Chondrocyte (in vitro differentiated cells): ENCODE measurements around the gene MAN2A1. TPM values are rescaled to one million over a fixed set of nuclear protein-coding genes. Genes with fewer than 3 reads are reported as not detected.
A peak's percentile ranks its signal among the peaks of the same experiment; 100 is the strongest.

Experiments
- DNase-seq: peaks from one replicate; pipeline ENCODE4 v3.0.0; 2021; ENCODE audit warnings: mixed read lengths, low spot score
- H3K27ac Mint-ChIP-seq: one replicate; pipeline ENCODE4 v1.8.0; 2021; ENCODE audit warnings: mild to moderate bottlenecking, moderate library complexity, mixed read lengths; ENCODE audit not compliant: unreplicated experiment
- H3K27me3 Mint-ChIP-seq: 2 replicates; pipeline ENCODE4 v1.8.0; 2021; ENCODE audit warnings: low read depth, mixed read lengths
- H3K36me3 Mint-ChIP-seq: 2 replicates; pipeline ENCODE4 v1.8.0; 2021; ENCODE audit warnings: low read depth, mixed read lengths
- H3K4me1 Mint-ChIP-seq: 2 replicates; pipeline ENCODE4 v1.8.0; 2021; ENCODE audit warnings: low read depth, mild to moderate bottlenecking, mixed read lengths
- H3K4me3 Mint-ChIP-seq: one replicate; pipeline ENCODE4 v1.8.0; 2021; ENCODE audit warnings: mild to moderate bottlenecking, moderate library complexity, mixed read lengths; ENCODE audit not compliant: unreplicated experiment
- H3K9me3 Mint-ChIP-seq: 2 replicates; pipeline ENCODE4 v1.8.0; 2021; ENCODE audit warnings: low read depth, mixed read lengths
- CTCF ChIP-seq: fragments of 200-600 bp; sonication (generic); IDR thresholded peaks from 2 replicates; pipeline ENCODE4 v1.5.0; 2021; ENCODE audit warnings: antibody characterized with exemption, mild to moderate bottlenecking, moderate library complexity
- total RNA-seq: library from RNA; stranded (reverse); gene quantifications from 3 replicates; pipeline ENCODE4 v1.2.1, GENCODE V29; 2021

MAN2A1 gene
- total RNA-seq, 1 donor from 2014 or later: 75.0 TPM

- DNase-seq: no peak
- no peaks in the 10 kb centered on the region for H3K27me3 Mint-ChIP-seq
- no peaks in the 10 kb centered on the region for H3K9me3 Mint-ChIP-seq
- no peak for TF ChIP-seq CTCF
- H3K4me3 Mint-ChIP-seq: no peak overlapping the region
- peaks cover 9% of the 10 kb centered on the region for H3K4me1 Mint-ChIP-seq
- peaks cover 15% of the 10 kb centered on the region for H3K36me3 Mint-ChIP-seq
- no peak overlapping the region for H3K27ac Mint-ChIP-seq
Measured at GRCh38 chr5:109767184-109767995, 77.7 kb downstream of the MAN2A1 start.

GRCh38 chr5:109767997-109768396 is 78.3 kb downstream of the MAN2A1 start:
- TF ChIP-seq CTCF: no peak
- peaks cover 9% of the 10 kb centered on the region for H3K4me1 Mint-ChIP-seq
- peaks cover 13% of the 10 kb centered on the region for H3K36me3 Mint-ChIP-seq
- H3K27ac Mint-ChIP-seq: no peak overlapping the region
- H3K27me3 Mint-ChIP-seq: no peaks in the 10 kb centered on the region
- no peak for DNase-seq
- no peak overlapping the region for H3K4me3 Mint-ChIP-seq
- no peaks in the 10 kb centered on the region for H3K9me3 Mint-ChIP-seq

- Mint-ChIP-seq H3K4me1 (peaks cover 9% of the 10 kb centered on the region), H3K4me3 (no peak overlapping the region), H3K27ac (no peak overlapping the region), H3K9me3 (no peaks in the 10 kb centered on the region), H3K36me3 (peaks cover 13% of the 10 kb centered on the region), H3K27me3 (no peaks in the 10 kb centered on the region)
- TF ChIP-seq CTCF: no peak
- DNase-seq: no peak
Measured at GRCh38 chr5:109769597-109770291, 80.0 kb downstream of the MAN2A1 start.

GRCh38 chr5:109775130-109775529 is 85.4 kb downstream of the MAN2A1 start:
- H3K27ac Mint-ChIP-seq: peak overlapping the region; percentile 45
- no peak overlapping the region for H3K4me3 Mint-ChIP-seq
- no peak for TF ChIP-seq CTCF
- H3K4me1 Mint-ChIP-seq: no peaks in the 10 kb centered on the region
- no peaks in the 10 kb centered on the region for H3K9me3 Mint-ChIP-seq
- no peaks in the 10 kb centered on the region for H3K27me3 Mint-ChIP-seq
- H3K36me3 Mint-ChIP-seq: peaks cover 12% of the 10 kb centered on the region
- DNase-seq: no peak

- H3K36me3 Mint-ChIP-seq: peaks cover 6% of the 10 kb centered on the region
- H3K9me3 Mint-ChIP-seq: no peaks in the 10 kb centered on the region
- DNase-seq: no peak
- no peaks in the 10 kb centered on the region for H3K27me3 Mint-ChIP-seq
- H3K4me1 Mint-ChIP-seq: no peaks in the 10 kb centered on the region
- H3K27ac Mint-ChIP-seq: no peak overlapping the region
- no peak for TF ChIP-seq CTCF
- no peak overlapping the region for H3K4me3 Mint-ChIP-seq
Measured at GRCh38 chr5:109779036-109779735, 89.5 kb downstream of the MAN2A1 start.
